IMR-90 (cell line): Measurements from ENCODE around the gene ABI3. TPM values are rescaled to one million over a fixed set of nuclear protein-coding genes. Genes with fewer than 3 reads are reported as not detected.

Source experiments
- ATAC-seq: fragments of 200-7000 bp; cut with Tn5 transposase; 2 replicates; pipeline ENCODE4 v1.9.1; 2020; ENCODE audit warnings: low read depth, mild to moderate bottlenecking, moderate library complexity
- BruUV-seq: library from RNA; stranded (reverse); fragments of 400-500 nt; replicated peaks from 2 replicates; lab custom pipeline; 2021; lab: Mats Ljungman, UMichigan
- CTCF ChIA-PET: fragments of 300-600 bp; formaldehyde crosslinking; extraction: SDS; loops from one replicate; lab custom pipeline; 2021; ENCODE audit warnings: antibody characterized with exemption; lab: Yijun Ruan, JAX
- POLR2A ChIA-PET: fragments of 300-600 bp; sonication (Branson Sonifier 250); formaldehyde crosslinking; loops from one replicate; lab custom pipeline; 2022; ENCODE audit warnings: antibody characterized with exemption; ENCODE audit not compliant: unreplicated experiment; lab: Charles Lee
- DNase-seq: peaks from one replicate; pipeline ENCODE4 v3.0.0; 2013
- H2AFZ ChIP-seq: replicated peaks from 2 replicates; pipeline ENCODE3; 2013; ENCODE audit warnings: low read length, mild to moderate bottlenecking; ENCODE audit not compliant: poor library complexity
- H2AK5ac ChIP-seq: 2 replicates; pipeline ENCODE4 v1.6.1; 2013; ENCODE audit warnings: low read depth, low read length, inconsistent platforms
- H2AK9ac ChIP-seq: replicated peaks from 2 replicates; pipeline ENCODE3; 2013; ENCODE audit warnings: mild to moderate bottlenecking, low read depth, low read length, moderate library complexity; ENCODE audit not compliant: poor library complexity
- H2BK120ac ChIP-seq: 2 replicates; pipeline ENCODE4 v1.6.1; 2013; ENCODE audit warnings: low read depth, low read length, inconsistent platforms
- H2BK15ac ChIP-seq: 3 replicates; pipeline ENCODE4 v1.6.1; 2013; ENCODE audit warnings: low read depth, low read length, inconsistent platforms
- H2BK20ac ChIP-seq: 2 replicates; pipeline ENCODE4 v1.6.1; 2013; ENCODE audit warnings: low read depth, mild to moderate bottlenecking, inconsistent platforms, low read length, moderate library complexity
- H2BK5ac ChIP-seq: 2 replicates; pipeline ENCODE4 v1.6.1; 2013; ENCODE audit warnings: mild to moderate bottlenecking, low read depth, low read length, inconsistent platforms; ENCODE audit not compliant: poor library complexity, severe bottlenecking
- H3K14ac ChIP-seq: replicated peaks from 2 replicates; pipeline ENCODE4 v1.6.1; 2013; ENCODE audit warnings: low read depth, low read length, inconsistent platforms
- H3K18ac ChIP-seq: 2 replicates; pipeline ENCODE4 v1.6.1; 2013; ENCODE audit warnings: low read depth, low read length, control low read depth
- H3K23ac ChIP-seq: 2 replicates; pipeline ENCODE4 v1.6.1; 2013; ENCODE audit warnings: low read depth, low read length, inconsistent platforms
- H3K27ac ChIP-seq: 2 replicates; pipeline ENCODE4 v1.5.1; 2013; ENCODE audit warnings: mild to moderate bottlenecking, control low read depth, low read length; ENCODE audit not compliant: insufficient read depth
- H3K27me3 ChIP-seq: 2 replicates; pipeline ENCODE4 v1.6.1; 2013; ENCODE audit warnings: low read length; ENCODE audit not compliant: control insufficient read depth, insufficient read depth
- H3K36me3 ChIP-seq: 2 replicates; pipeline ENCODE4 v1.6.1; 2013; ENCODE audit warnings: low read length, mixed read lengths; ENCODE audit not compliant: control insufficient read depth, insufficient read depth
- H3K4ac ChIP-seq: 2 replicates; pipeline ENCODE4 v1.6.1; 2013; ENCODE audit warnings: low read depth, low read length, inconsistent platforms
- H3K4me1 ChIP-seq: 2 replicates; pipeline ENCODE4 v1.6.1; 2013; ENCODE audit warnings: low read length, mixed read lengths; ENCODE audit not compliant: control insufficient read depth, insufficient read depth
- H3K4me2 ChIP-seq: 2 replicates; pipeline ENCODE4 v1.6.1; 2013; ENCODE audit warnings: low read depth, mild to moderate bottlenecking, control low read depth, low read length, moderate library complexity
- H3K4me3 ChIP-seq: 2 replicates; pipeline ENCODE4 v1.5.1; 2013; ENCODE audit warnings: low read depth, mild to moderate bottlenecking, control low read depth, low read length, moderate library complexity; ENCODE audit not compliant: insufficient read depth
- H3K56ac ChIP-seq: 2 replicates; pipeline ENCODE4 v1.6.1; 2013; ENCODE audit warnings: low read length, inconsistent platforms; ENCODE audit not compliant: insufficient read depth; ENCODE audit errors: extremely low read depth
- H3K79me1 ChIP-seq, 2 experiments: 2 replicates each; pipeline ENCODE4 v1.6.1; 2013; ENCODE audit warnings: low read length in 2 of 2, inconsistent platforms in 1 of 2, low read depth in 1 of 2
- H3K9ac ChIP-seq: 2 replicates; pipeline ENCODE4 v1.6.1; 2013; ENCODE audit warnings: low read depth, low read length, control low read depth
- H3K9me1 ChIP-seq: 2 replicates; pipeline ENCODE4 v1.6.1; 2013; ENCODE audit warnings: low read length, inconsistent platforms; ENCODE audit not compliant: insufficient read depth
- H3K9me3 ChIP-seq: 2 replicates; pipeline ENCODE4 v1.6.1; 2013; ENCODE audit warnings: low read length; ENCODE audit not compliant: control insufficient read depth, insufficient read depth
- H4K20me1 ChIP-seq: 2 replicates; pipeline ENCODE4 v1.6.1; 2013; ENCODE audit warnings: low read length, inconsistent platforms; ENCODE audit not compliant: insufficient read depth
- H4K5ac ChIP-seq: 2 replicates; pipeline ENCODE4 v1.6.1; 2013; ENCODE audit warnings: mild to moderate bottlenecking, low read depth, low read length, control low read depth
- H4K8ac ChIP-seq, 2 experiments: 2 replicates each; pipeline ENCODE4 v1.6.1; 2013; ENCODE audit warnings: low read depth in 2 of 2, low read length in 2 of 2, control low read depth in 1 of 2, inconsistent platforms in 1 of 2
- H4K91ac ChIP-seq: 2 replicates; pipeline ENCODE4 v1.6.1; 2013; ENCODE audit warnings: low read depth, low read length, inconsistent platforms; ENCODE audit not compliant: insufficient read depth
- BHLHE40 ChIP-seq: fragments of 150-350 bp; IDR thresholded peaks from 2 replicates; pipeline ENCODE4 v1.6.1; 2016; ENCODE audit warnings: mild to moderate bottlenecking, low read depth, low read length
- CEBPB ChIP-seq: IDR thresholded peaks from 2 replicates; pipeline ENCODE4 v1.6.1; 2012; ENCODE audit warnings: low read depth, low read length, improper control_type of control experiment
- CHD1 ChIP-seq: IDR thresholded peaks from 2 replicates; pipeline ENCODE4 v1.6.1; 2012; ENCODE audit warnings: low read depth, low read length, improper control_type of control experiment
- FOS ChIP-seq: fragments of 150-350 bp; IDR thresholded peaks from 2 replicates; pipeline ENCODE4 v1.6.1; 2016; ENCODE audit warnings: low read depth, low read length
- MAFK ChIP-seq: IDR thresholded peaks from 2 replicates; pipeline ENCODE4 v1.6.1; 2012; ENCODE audit warnings: low read depth, low read length, improper control_type of control experiment
- MAZ ChIP-seq: IDR thresholded peaks from 2 replicates; pipeline ENCODE4 v1.6.1; 2012; ENCODE audit warnings: low read depth, mild to moderate bottlenecking, low read length, improper control_type of control experiment, moderate library complexity, borderline replicate concordance
- MXI1 ChIP-seq: IDR thresholded peaks from 2 replicates; pipeline ENCODE4 v1.6.1; 2012; ENCODE audit warnings: low read depth, mild to moderate bottlenecking, low read length, moderate library complexity, borderline replicate concordance
- NFE2L2 ChIP-seq: fragments of 150-350 bp; IDR thresholded peaks from 2 replicates; pipeline ENCODE4 v1.6.1; 2016; ENCODE audit warnings: low read depth, mild to moderate bottlenecking, low read length
- POLR2A ChIP-seq: IDR thresholded peaks from 2 replicates; pipeline ENCODE4 v1.6.1; 2012; ENCODE audit warnings: mild to moderate bottlenecking, low read depth, low read length
- RAD21 ChIP-seq: IDR thresholded peaks from 2 replicates; pipeline ENCODE4 v1.6.1; 2012; ENCODE audit warnings: low read length, improper control_type of control experiment
- RCOR1 ChIP-seq: IDR thresholded peaks from 2 replicates; pipeline ENCODE4 v1.6.1; 2012; ENCODE audit warnings: mild to moderate bottlenecking, low read length, improper control_type of control experiment; ENCODE audit not compliant: insufficient replicate concordance
- RFX5 ChIP-seq: IDR thresholded peaks from 2 replicates; pipeline ENCODE4 v1.8.0; 2012; ENCODE audit warnings: low read depth, mild to moderate bottlenecking, low read length, moderate library complexity
- SMC3 ChIP-seq: fragments of 150-350 bp; IDR thresholded peaks from 2 replicates; pipeline ENCODE4 v1.6.1; 2016; ENCODE audit warnings: low read depth, mild to moderate bottlenecking, antibody characterized with exemption, low read length, moderate library complexity
- WGBS, 2 experiments: methylation state at CpG; one replicate each; pipeline versions ENCODE4 v1.1.5 to v1.1.7; 2013; ENCODE audit warnings: missing lambda C conversion rate in 2 of 2; ENCODE audit not compliant: insufficient read length in 1 of 2; ENCODE audit errors: extremely low coverage in 2 of 2; 5-methylcytosine and 5-hydroxymethylcytosine counted together
- dilution Hi-C: fragments of 300-500 bp; cut with HindIII; formaldehyde crosslinking; loops from one replicate; pipeline ENCODE4 v1.14.3; 2018; ENCODE audit warnings: low sequenced_read_pairs; ENCODE audit not compliant: unreplicated experiment
- in situ Hi-C: fragments of 300-500 bp; cut with MboI; formaldehyde crosslinking; loops from 3 replicates; pipeline ENCODE4 v1.14.3; 2019; ENCODE audit warnings: low sequenced_read_pairs, inconsistent platforms, mixed read lengths
- intact Hi-C: fragments of 100-400 bp; cut with micrococcal nuclease; formaldehyde crosslinking; loops from 2 replicates; pipeline ENCODE4 v1.10.0; 2022
- polyA plus RNA-seq, 3 experiments: library from polyadenylated mRNA; depleted of rRNA; stranded (reverse); fragments of >200 nt; gene quantifications; 2 replicates each; pipeline ENCODE4 v1.2.3, GENCODE V29; 2012; ENCODE audit warnings: low replicate concordance in 1 of 3
- total RNA-seq: library from RNA; depleted of rRNA; stranded (reverse); fragments of >200 nt; gene quantifications from 2 replicates; pipeline ENCODE4 v1.2.3, GENCODE V29; 2012
- TF ChIP-seq, protein P1 (sequence below): fragments of 150-350 bp; IDR thresholded peaks from 2 replicates; pipeline ENCODE4 v1.6.1; 2016; ENCODE audit warnings: low read depth, mild to moderate bottlenecking, low read length, moderate library complexity, borderline replicate concordance
- TF ChIP-seq, protein P2 (sequence below): conservative IDR thresholded peaks from 2 replicates; pipeline ENCODE4 v1.5.1; 2012; ENCODE audit warnings: mild to moderate bottlenecking, low read depth, low read length, improper control_type of control experiment
- TF ChIP-seq, protein P3 (sequence below): fragments of 150-350 bp; IDR thresholded peaks from 2 replicates; pipeline ENCODE4 v1.6.1; 2017; ENCODE audit warnings: mild to moderate bottlenecking, antibody characterized with exemption, low read length, low read depth

Gene ABI3
- total and polyA plus RNA-seq, 2 of the 4 experiments (the other 2 are of a cell fraction): 1.1 to 1.2 TPM

DNA sequence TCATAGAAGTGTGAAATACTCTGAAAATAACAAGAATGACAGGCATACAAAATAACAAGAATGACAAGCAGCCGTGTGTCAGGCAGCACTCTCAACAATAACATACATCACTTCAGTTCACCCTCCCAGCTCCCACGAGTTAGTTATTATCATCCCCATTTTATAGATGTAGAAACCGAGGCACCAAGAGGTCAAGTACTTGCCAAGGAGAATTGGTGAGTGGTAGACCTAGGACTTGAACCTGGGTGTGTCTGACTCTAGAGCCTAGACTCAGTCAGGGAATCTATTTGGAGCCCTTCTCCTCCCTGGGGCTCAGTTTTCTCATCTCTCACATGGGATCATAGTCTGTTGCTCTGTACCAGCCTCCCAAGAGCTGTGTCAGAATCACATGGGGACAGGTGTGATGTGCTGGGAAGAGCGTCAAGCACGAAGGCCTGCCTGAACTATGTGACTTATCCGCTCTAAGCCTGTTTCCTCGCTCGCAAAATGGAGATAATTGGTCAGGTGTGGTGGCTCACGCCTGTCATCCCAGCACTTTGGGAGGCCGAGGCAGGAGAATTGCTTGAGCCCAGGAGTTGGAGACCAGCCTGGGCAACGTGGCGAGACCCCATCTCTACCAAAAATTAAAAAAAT lies 39.5 kb downstream of the ABI3 start:
- POLR2A ChIA-PET: no interaction called here

More for the DNA sequence above, 39.5 kb downstream of the ABI3 start:
- H3K9ac ChIP-seq: no peak overlapping the region
- in situ Hi-C loops: no loop called here
- dilution Hi-C loops: no loop called here
- no peaks in the 10 kb centered on the region for H3K36me3 ChIP-seq
- H4K20me1 ChIP-seq: no peaks in the 10 kb centered on the region
- H2BK20ac ChIP-seq: no peak overlapping the region
- 94% methylated on average over 3 of the region's 12 CpGs; no CpG with 5 or more reads in 1 of the 2 experiments for WGBS, 2 experiments
- TF ChIP-seq RAD21 (no peak), BHLHE40 (no peak), CHD1 (no peak), MAFK (no peak), MAZ (no peak), RFX5 (no peak), FOS (no peak), MXI1 (no peak), NFE2L2 (no peak), SMC3 (no peak), RCOR1 (no peak), CEBPB (no peak), POLR2A (no peak)
- TF ChIP-seq, protein P1, sequence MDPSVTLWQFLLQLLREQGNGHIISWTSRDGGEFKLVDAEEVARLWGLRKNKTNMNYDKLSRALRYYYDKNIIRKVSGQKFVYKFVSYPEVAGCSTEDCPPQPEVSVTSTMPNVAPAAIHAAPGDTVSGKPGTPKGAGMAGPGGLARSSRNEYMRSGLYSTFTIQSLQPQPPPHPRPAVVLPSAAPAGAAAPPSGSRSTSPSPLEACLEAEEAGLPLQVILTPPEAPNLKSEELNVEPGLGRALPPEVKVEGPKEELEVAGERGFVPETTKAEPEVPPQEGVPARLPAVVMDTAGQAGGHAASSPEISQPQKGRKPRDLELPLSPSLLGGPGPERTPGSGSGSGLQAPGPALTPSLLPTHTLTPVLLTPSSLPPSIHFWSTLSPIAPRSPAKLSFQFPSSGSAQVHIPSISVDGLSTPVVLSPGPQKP: no peak
- TF ChIP-seq, protein P2, sequence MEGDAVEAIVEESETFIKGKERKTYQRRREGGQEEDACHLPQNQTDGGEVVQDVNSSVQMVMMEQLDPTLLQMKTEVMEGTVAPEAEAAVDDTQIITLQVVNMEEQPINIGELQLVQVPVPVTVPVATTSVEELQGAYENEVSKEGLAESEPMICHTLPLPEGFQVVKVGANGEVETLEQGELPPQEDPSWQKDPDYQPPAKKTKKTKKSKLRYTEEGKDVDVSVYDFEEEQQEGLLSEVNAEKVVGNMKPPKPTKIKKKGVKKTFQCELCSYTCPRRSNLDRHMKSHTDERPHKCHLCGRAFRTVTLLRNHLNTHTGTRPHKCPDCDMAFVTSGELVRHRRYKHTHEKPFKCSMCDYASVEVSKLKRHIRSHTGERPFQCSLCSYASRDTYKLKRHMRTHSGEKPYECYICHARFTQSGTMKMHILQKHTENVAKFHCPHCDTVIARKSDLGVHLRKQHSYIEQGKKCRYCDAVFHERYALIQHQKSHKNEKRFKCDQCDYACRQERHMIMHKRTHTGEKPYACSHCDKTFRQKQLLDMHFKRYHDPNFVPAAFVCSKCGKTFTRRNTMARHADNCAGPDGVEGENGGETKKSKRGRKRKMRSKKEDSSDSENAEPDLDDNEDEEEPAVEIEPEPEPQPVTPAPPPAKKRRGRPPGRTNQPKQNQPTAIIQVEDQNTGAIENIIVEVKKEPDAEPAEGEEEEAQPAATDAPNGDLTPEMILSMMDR: no peak
- TF ChIP-seq, protein P3, sequence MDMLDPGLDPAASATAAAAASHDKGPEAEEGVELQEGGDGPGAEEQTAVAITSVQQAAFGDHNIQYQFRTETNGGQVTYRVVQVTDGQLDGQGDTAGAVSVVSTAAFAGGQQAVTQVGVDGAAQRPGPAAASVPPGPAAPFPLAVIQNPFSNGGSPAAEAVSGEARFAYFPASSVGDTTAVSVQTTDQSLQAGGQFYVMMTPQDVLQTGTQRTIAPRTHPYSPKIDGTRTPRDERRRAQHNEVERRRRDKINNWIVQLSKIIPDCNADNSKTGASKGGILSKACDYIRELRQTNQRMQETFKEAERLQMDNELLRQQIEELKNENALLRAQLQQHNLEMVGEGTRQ: no peak
- no peaks in the 10 kb centered on the region for H3K79me1 ChIP-seq
- no peak overlapping the region for H3K56ac ChIP-seq
- no peak overlapping the region for H3K4me3 ChIP-seq
- no peak overlapping the region for H2AK5ac ChIP-seq
- H2BK120ac ChIP-seq: no peak overlapping the region
- no peaks in the 10 kb centered on the region for H3K9me1 ChIP-seq
- no peak overlapping the region for H4K91ac ChIP-seq
- H3K27ac ChIP-seq: no peak overlapping the region
- no peaks in the 10 kb centered on the region for H3K4me1 ChIP-seq
- no peak overlapping the region for H4K5ac ChIP-seq
- no peak overlapping the region for H2AK9ac ChIP-seq
- no peak overlapping the region for H4K8ac ChIP-seq
- intact Hi-C loops: no loop called here
- H3K18ac ChIP-seq: no peak overlapping the region
- BruUV-seq: no TSS peak
- H2BK5ac ChIP-seq: no peak overlapping the region
- no peak overlapping the region for H2AFZ ChIP-seq
- H3K14ac ChIP-seq: no peak overlapping the region
- no peak overlapping the region for H2BK15ac ChIP-seq
- no peak for DNase-seq
- peaks cover 17% of the 10 kb centered on the region for H3K27me3 ChIP-seq
- no peak overlapping the region for H3K4me2 ChIP-seq
- CTCF ChIA-PET: no interaction called here
- no peak for ATAC-seq
- no peak overlapping the region for H3K4ac ChIP-seq
- H3K9me3 ChIP-seq: no peaks in the 10 kb centered on the region
- H3K23ac ChIP-seq: no peak overlapping the region
